BJ (cell line): ENCODE data around the gene HSF2BP. TPM values are rescaled to one million over a fixed set of nuclear protein-coding genes. Genes with fewer than 3 reads are reported as not detected.
A peak's percentile ranks its signal among the peaks of the same experiment; 100 is the strongest.

ENCODE experiments used
- CTCF ChIA-PET: fragments of 350-600 bp; formaldehyde crosslinking; extraction: SDS; loops from one replicate; lab custom pipeline; 2021; ENCODE audit warnings: antibody characterized with exemption, inconsistent platforms; lab: Yijun Ruan, JAX
- POLR2A ChIA-PET: fragments of 300-600 bp; sonication (Branson Sonifier 250); formaldehyde crosslinking; extraction: SDS; loops from one replicate; lab custom pipeline; 2021; ENCODE audit warnings: antibody characterized with exemption; lab: Charles Lee
- DNase-seq: peaks from one replicate; pipeline ENCODE4 v3.0.0-alpha.2; 2011; ENCODE audit warnings: low read depth
- H3K27me3 ChIP-seq: 2 replicates; pipeline ENCODE4 v1.6.0; 2011; ENCODE audit warnings: low read length; ENCODE audit not compliant: control insufficient read depth, insufficient read depth
- H3K36me3 ChIP-seq: 2 replicates; pipeline ENCODE4 v1.5.1; 2011; ENCODE audit warnings: low read length; ENCODE audit not compliant: control insufficient read depth, insufficient read depth
- H3K4me3 ChIP-seq: 2 replicates; pipeline ENCODE4 v1.5.1; 2011; ENCODE audit warnings: low read depth, mild to moderate bottlenecking, control low read depth, low read length
- CTCF ChIP-seq: IDR thresholded peaks from 2 replicates; pipeline ENCODE4 v1.5.1; 2011; ENCODE audit warnings: low read depth, mild to moderate bottlenecking, control low read depth, inconsistent platforms, low read length, moderate library complexity; ENCODE audit not compliant: insufficient read depth
- polyA plus RNA-seq: library from polyadenylated mRNA; depleted of rRNA; stranded (reverse); fragments of >200 nt; gene quantifications from 2 replicates; pipeline ENCODE4 v1.2.3, GENCODE V29; 2011

HSF2BP gene
- polyA plus RNA-seq, 1 experiment: 1.2 TPM

- ChIA-PET CTCF (no interaction called here), POLR2A (no interaction called here)
- DNase-seq: no peak
- Histone ChIP-seq H3K4me3 (no peak overlapping the region), H3K36me3 (no peaks in the 10 kb centered on the region), H3K27me3 (no peaks in the 10 kb centered on the region)
- TF ChIP-seq CTCF: no peak
Observed at GRCh38 chr21:43648171-43648570, 11.1 kb downstream of the HSF2BP start.

GRCh38 chr21:43646550-43647260 lies 12.6 kb downstream of the HSF2BP start:
- POLR2A ChIA-PET: no interaction called here
- CTCF ChIA-PET: interaction anchor here (0.8 to 3.0 kb wide), 8 partner anchors 9 to 322 kb away, joined by 3 to 12 read pairs (median 5); no protein-coding TSS in a partner anchor
- peak; percentile 98 for TF ChIP-seq CTCF
- H3K4me3 ChIP-seq: no peak overlapping the region
- H3K36me3 ChIP-seq: no peaks in the 10 kb centered on the region
- no peak for DNase-seq
- H3K27me3 ChIP-seq: no peaks in the 10 kb centered on the region

DNA sequence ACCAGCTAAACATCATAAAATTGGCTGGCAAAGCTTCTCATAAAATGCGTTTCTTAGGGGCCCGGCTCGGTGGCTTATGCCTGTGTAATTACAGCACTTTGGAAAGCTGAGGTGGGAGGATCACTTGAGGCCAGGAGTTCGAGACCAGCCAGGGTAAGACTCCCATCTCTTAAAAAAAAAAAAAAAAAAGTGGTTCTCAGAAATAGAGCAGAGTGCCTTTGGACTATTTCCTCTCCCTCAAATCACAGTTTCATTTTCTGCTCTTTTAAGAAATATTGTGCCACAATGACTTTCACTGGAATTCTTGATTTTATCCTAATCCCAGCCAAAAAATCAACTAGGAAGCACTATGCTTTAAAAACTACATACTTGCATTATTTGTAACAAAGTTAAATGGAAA lies 13.3 kb downstream of the HSF2BP start:
- POLR2A ChIA-PET: interaction anchor here (0.5 kb wide), 1 partner anchor 61 kb away, joined by 10 read pairs; no protein-coding TSS in a partner anchor
- no peaks in the 10 kb centered on the region for H3K36me3 ChIP-seq

GRCh38 chr21:43645136-43645891 lies 14.0 kb downstream of the HSF2BP start:
- POLR2A ChIA-PET: interaction anchor here (0.5 kb wide), 1 partner anchor 62 kb away, joined by 10 read pairs; no protein-coding TSS in a partner anchor
- Histone ChIP-seq H3K4me3 (no peak overlapping the region), H3K27me3 (no peaks in the 10 kb centered on the region), H3K36me3 (no peaks in the 10 kb centered on the region)
- no peak for DNase-seq
- TF ChIP-seq CTCF: peak; percentile 65
- CTCF ChIA-PET: interaction anchor here (0.7 to 3.0 kb wide), 22 partner anchors 12 to 457 kb away, joined by 3 to 12 read pairs (median 4); no protein-coding TSS in a partner anchor

More for the DNA sequence above, 13.3 kb downstream of the HSF2BP start:
- TF ChIP-seq CTCF: no peak
- no peak for DNase-seq
- CTCF ChIA-PET: interaction anchor here (0.7 to 3.0 kb wide), 19 partner anchors 11 to 457 kb away, joined by 3 to 12 read pairs (median 4); no protein-coding TSS in a partner anchor
- Histone ChIP-seq H3K4me3 (no peak overlapping the region), H3K27me3 (no peaks in the 10 kb centered on the region)

- no peaks in the 10 kb centered on the region for H3K27me3 ChIP-seq
- CTCF ChIA-PET: interaction anchor here (0.9 to 3.0 kb wide), 10 partner anchors 11 to 433 kb away, joined by 3 to 12 read pairs (median 6); no protein-coding TSS in a partner anchor
- no peaks in the 10 kb centered on the region for H3K36me3 ChIP-seq
- TF ChIP-seq CTCF: no peak
- no peak for DNase-seq
- no peak overlapping the region for H3K4me3 ChIP-seq
- POLR2A ChIA-PET: no interaction called here
Observed at GRCh38 chr21:43644609-43645008, 14.7 kb downstream of the HSF2BP start.
